ENCODE results near the gene SMPD1. TPM values are rescaled to one million over a fixed set of nuclear protein-coding genes. Genes with fewer than 3 reads are reported as not detected.

SMPD1 gene
- total RNA-seq, 2 donors from 2014 or later: 9.4 to 28.7 TPM

- Histone ChIP-seq H3K36me3 (ENCODE audit: control insufficient read depth, insufficient read depth, low read length) (no peaks in the 10 kb centered on the region), H3K27me3 (ENCODE audit: control insufficient read depth, insufficient read depth, low read length, poor library complexity, severe bottlenecking) (no peaks in the 10 kb centered on the region), H3K4me1 (ENCODE audit: control insufficient read depth, insufficient read depth, low read length) (peaks cover 6% of the 10 kb centered on the region), H3K27ac (ENCODE audit: low read depth, low read length) (no peak overlapping the region), H3K4me3 (ENCODE audit: low read length) (no peak overlapping the region), H3K9ac (ENCODE audit: extremely low read depth, low read length, poor library complexity, severe bottlenecking) (no peak overlapping the region), H3K9me3 (ENCODE audit: control insufficient read depth, low read length) (no peaks in the 10 kb centered on the region)
- H3K36me3 Mint-ChIP-seq (ENCODE audit: low read depth): no peaks in the 10 kb centered on the region
- peaks cover 30% of the 10 kb centered on the region for H3K4me1 Mint-ChIP-seq
- H3K9me3 Mint-ChIP-seq: no peaks in the 10 kb centered on the region
- H3K4me3 Mint-ChIP-seq: no peak overlapping the region
- H3K27ac Mint-ChIP-seq: no peak overlapping the region
- no peak for DNase-seq
- 95% methylated on average over 4 of the region's 4 CpGs; no CpG with 5 or more reads in 1 of the 2 experiments for WGBS, 2 experiments (ENCODE audit: insufficient coverage in 1 of 2, insufficient read length in 1 of 2)
- TF ChIP-seq, protein P1, sequence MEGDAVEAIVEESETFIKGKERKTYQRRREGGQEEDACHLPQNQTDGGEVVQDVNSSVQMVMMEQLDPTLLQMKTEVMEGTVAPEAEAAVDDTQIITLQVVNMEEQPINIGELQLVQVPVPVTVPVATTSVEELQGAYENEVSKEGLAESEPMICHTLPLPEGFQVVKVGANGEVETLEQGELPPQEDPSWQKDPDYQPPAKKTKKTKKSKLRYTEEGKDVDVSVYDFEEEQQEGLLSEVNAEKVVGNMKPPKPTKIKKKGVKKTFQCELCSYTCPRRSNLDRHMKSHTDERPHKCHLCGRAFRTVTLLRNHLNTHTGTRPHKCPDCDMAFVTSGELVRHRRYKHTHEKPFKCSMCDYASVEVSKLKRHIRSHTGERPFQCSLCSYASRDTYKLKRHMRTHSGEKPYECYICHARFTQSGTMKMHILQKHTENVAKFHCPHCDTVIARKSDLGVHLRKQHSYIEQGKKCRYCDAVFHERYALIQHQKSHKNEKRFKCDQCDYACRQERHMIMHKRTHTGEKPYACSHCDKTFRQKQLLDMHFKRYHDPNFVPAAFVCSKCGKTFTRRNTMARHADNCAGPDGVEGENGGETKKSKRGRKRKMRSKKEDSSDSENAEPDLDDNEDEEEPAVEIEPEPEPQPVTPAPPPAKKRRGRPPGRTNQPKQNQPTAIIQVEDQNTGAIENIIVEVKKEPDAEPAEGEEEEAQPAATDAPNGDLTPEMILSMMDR (conservative IDR thresholded peaks at IDR 0.05): no peak
- no peaks in the 10 kb centered on the region for H3K27me3 Mint-ChIP-seq (ENCODE audit: insufficient read depth)
These were observed 35.4 kb upstream of the SMPD1 start for GRCh38 chr11:6354651-6355485.

GRCh38 chr11:6356503-6357055, 33.7 kb upstream of the SMPD1 start:
- no peaks in the 10 kb centered on the region for H3K27me3 ChIP-seq (ENCODE audit: control insufficient read depth, insufficient read depth, low read length, poor library complexity, severe bottlenecking)
- peaks cover 6% of the 10 kb centered on the region for H3K4me1 ChIP-seq (ENCODE audit: control insufficient read depth, insufficient read depth, low read length)
- no peak overlapping the region for H3K4me3 Mint-ChIP-seq
- H3K27me3 Mint-ChIP-seq (ENCODE audit: insufficient read depth): no peaks in the 10 kb centered on the region
- no peak overlapping the region for H3K27ac Mint-ChIP-seq
- H3K27ac ChIP-seq (ENCODE audit: low read depth, low read length): no peak overlapping the region
- no peaks in the 10 kb centered on the region for H3K36me3 Mint-ChIP-seq (ENCODE audit: low read depth)
- H3K4me1 Mint-ChIP-seq: peaks cover 30% of the 10 kb centered on the region
- no peaks in the 10 kb centered on the region for H3K36me3 ChIP-seq (ENCODE audit: control insufficient read depth, insufficient read depth, low read length)
- H3K9ac ChIP-seq (ENCODE audit: extremely low read depth, low read length, poor library complexity, severe bottlenecking): no peak overlapping the region
- no peak overlapping the region for H3K4me3 ChIP-seq (ENCODE audit: low read length)
- WGBS, 2 experiments (ENCODE audit: insufficient coverage in 1 of 2, insufficient read length in 1 of 2): 93 to 95% methylated on average over 3 to 4 of the region's 4 CpGs
- TF ChIP-seq, protein P1 (conservative IDR thresholded peaks at IDR 0.05): no peak
- no peaks in the 10 kb centered on the region for H3K9me3 ChIP-seq (ENCODE audit: control insufficient read depth, low read length)
- H3K9me3 Mint-ChIP-seq: no peaks in the 10 kb centered on the region
- DNase-seq: no peak

DNA sequence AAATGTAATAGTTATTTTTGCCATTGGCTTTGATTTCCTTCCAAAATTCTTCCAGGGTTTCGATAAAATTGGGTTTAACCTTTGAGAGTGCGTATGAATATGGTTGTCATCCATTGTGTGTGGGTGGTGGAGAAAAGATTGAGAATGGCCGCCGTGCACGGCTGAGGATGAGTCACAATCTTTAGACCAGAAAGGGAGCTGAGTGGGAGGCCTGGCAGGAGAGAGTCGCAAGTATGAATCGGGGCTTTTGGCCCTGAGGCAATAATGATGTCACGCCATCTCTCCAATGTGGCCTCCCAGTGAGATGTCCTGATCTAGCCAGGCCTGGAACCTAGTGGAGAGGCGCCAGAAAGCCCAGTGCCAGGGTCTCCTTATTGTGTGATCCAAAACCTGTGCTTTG, 33.1 kb upstream of the SMPD1 start:
- H3K9ac ChIP-seq (ENCODE audit: extremely low read depth, low read length, poor library complexity, severe bottlenecking): no peak overlapping the region

More for the DNA sequence above, 33.1 kb upstream of the SMPD1 start:
- Histone ChIP-seq H3K27me3 (ENCODE audit: control insufficient read depth, insufficient read depth, low read length, poor library complexity, severe bottlenecking) (no peaks in the 10 kb centered on the region), H3K4me3 (ENCODE audit: low read length) (no peak overlapping the region), H3K36me3 (ENCODE audit: control insufficient read depth, insufficient read depth, low read length) (no peaks in the 10 kb centered on the region), H3K4me1 (ENCODE audit: control insufficient read depth, insufficient read depth, low read length) (peaks cover 2% of the 10 kb centered on the region), H3K27ac (ENCODE audit: low read depth, low read length) (no peak overlapping the region), H3K9me3 (ENCODE audit: control insufficient read depth, low read length) (no peaks in the 10 kb centered on the region)
- Mint-ChIP-seq H3K4me1 (peaks cover 25% of the 10 kb centered on the region), H3K36me3 (ENCODE audit: low read depth) (no peaks in the 10 kb centered on the region), H3K9me3 (no peaks in the 10 kb centered on the region), H3K27me3 (ENCODE audit: insufficient read depth) (no peaks in the 10 kb centered on the region), H3K4me3 (no peak overlapping the region), H3K27ac (no peak overlapping the region)
- 71 to 78% methylated on average over 7 to 9 of the region's 9 CpGs for WGBS, 2 experiments (ENCODE audit: insufficient coverage in 1 of 2, insufficient read length in 1 of 2)
- TF ChIP-seq, protein P1 (conservative IDR thresholded peaks at IDR 0.05): no peak
- DNase-seq: no peak

Data from endodermal cell (in vitro differentiated cells).